Mucosa of descending colon (tissue), 3 donors: ENCODE results near the gene ZCCHC8. TPM values are rescaled to one million over a fixed set of nuclear protein-coding genes. Genes with fewer than 3 reads are reported as not detected.
A peak's percentile ranks its signal among the peaks of the same experiment; 100 is the strongest.
"Not testable (repeated sequence)": the region's sequence is repeated elsewhere in the genome, so short reads cannot be mapped to it uniquely, and the experiment has no call there.

Source experiments
- ATAC-seq: fragments of 200-7000 bp; cut with Tn5 transposase; one replicate; pipeline ENCODE4 v1.9.1; 2020; ENCODE audit warnings: mild to moderate bottlenecking, moderate library complexity
- DNase-seq, 3 donors: peaks; one replicate each; pipeline ENCODE4 v3.0.0-alpha.2; 2020
- H3K36me3 ChIP-seq: fragments of 200-600 bp; one replicate; pipeline ENCODE4 v1.8.0; 2021; ENCODE audit warnings: low read depth, mild to moderate bottlenecking
- H3K4me1 ChIP-seq: fragments of 200-600 bp; one replicate; pipeline ENCODE4 v1.8.0; 2021; ENCODE audit warnings: low read depth, mild to moderate bottlenecking
- H3K4me3 ChIP-seq: fragments of 200-600 bp; one replicate; pipeline ENCODE4 v1.8.0; 2021; ENCODE audit warnings: mild to moderate bottlenecking
- H3K9me3 ChIP-seq: fragments of 200-600 bp; one replicate; pipeline ENCODE4 v1.8.0; 2021; ENCODE audit warnings: mild to moderate bottlenecking
- intact Hi-C, 2 donors: fragments of 100-400 bp; cut with DNase I in 1 of 2; cut with micrococcal nuclease in 1 of 2; formaldehyde crosslinking; loops; one replicate each; pipeline versions ENCODE4 v1.11.0 to v1.11.1; 2022; cut with DNase I, micrococcal nuclease
- total RNA-seq, 3 donors: library from RNA; stranded (reverse); fragmentation: NEBNext Ultra II Directional in 2 of 3; extraction: Animal tissue kit (Norgen Biotek cat#: 25700) in 2 of 3; gene quantifications; one replicate each; pipeline versions ENCODE4 v1.2.1 to v1.2.4, GENCODE V29; 2021 to 2023
- TF ChIP-seq, protein P1 (sequence below): fragments of 200-600 bp; IDR thresholded peaks from one replicate; pipeline ENCODE4 v1.8.0; 2022; ENCODE audit warnings: antibody characterized with exemption, mild to moderate bottlenecking
- donor health status: DM: no; HTN: no; CAD: no; lungs with moderate emphysema.
- donor health status: DM: no; HTN: no; CAD: no.
- donor health status: DM: no; HTN: yes; CAD: no.

ZCCHC8 gene
- total RNA-seq, 3 donors from 2014 or later = 19.8 to 24.8 (median 23.1) TPM

- Histone ChIP-seq H3K36me3 (peaks cover 11% of the 10 kb centered on the region), H3K9me3 (no peaks in the 10 kb centered on the region), H3K4me3 (no peak overlapping the region), H3K4me1 (peaks cover 3% of the 10 kb centered on the region)
- TF ChIP-seq, protein P1, sequence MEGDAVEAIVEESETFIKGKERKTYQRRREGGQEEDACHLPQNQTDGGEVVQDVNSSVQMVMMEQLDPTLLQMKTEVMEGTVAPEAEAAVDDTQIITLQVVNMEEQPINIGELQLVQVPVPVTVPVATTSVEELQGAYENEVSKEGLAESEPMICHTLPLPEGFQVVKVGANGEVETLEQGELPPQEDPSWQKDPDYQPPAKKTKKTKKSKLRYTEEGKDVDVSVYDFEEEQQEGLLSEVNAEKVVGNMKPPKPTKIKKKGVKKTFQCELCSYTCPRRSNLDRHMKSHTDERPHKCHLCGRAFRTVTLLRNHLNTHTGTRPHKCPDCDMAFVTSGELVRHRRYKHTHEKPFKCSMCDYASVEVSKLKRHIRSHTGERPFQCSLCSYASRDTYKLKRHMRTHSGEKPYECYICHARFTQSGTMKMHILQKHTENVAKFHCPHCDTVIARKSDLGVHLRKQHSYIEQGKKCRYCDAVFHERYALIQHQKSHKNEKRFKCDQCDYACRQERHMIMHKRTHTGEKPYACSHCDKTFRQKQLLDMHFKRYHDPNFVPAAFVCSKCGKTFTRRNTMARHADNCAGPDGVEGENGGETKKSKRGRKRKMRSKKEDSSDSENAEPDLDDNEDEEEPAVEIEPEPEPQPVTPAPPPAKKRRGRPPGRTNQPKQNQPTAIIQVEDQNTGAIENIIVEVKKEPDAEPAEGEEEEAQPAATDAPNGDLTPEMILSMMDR = no peak
- DNase-seq (no peak), ATAC-seq (no peak)
- intact Hi-C loops = loop anchor here in 1 of 2 donors (5.0 kb wide), 1 partner anchor 76 kb away; no protein-coding TSS in a partner anchor
These were observed 27.0 kb downstream of the ZCCHC8 start for GRCh38 chr12:122473543-122474323.

DNA sequence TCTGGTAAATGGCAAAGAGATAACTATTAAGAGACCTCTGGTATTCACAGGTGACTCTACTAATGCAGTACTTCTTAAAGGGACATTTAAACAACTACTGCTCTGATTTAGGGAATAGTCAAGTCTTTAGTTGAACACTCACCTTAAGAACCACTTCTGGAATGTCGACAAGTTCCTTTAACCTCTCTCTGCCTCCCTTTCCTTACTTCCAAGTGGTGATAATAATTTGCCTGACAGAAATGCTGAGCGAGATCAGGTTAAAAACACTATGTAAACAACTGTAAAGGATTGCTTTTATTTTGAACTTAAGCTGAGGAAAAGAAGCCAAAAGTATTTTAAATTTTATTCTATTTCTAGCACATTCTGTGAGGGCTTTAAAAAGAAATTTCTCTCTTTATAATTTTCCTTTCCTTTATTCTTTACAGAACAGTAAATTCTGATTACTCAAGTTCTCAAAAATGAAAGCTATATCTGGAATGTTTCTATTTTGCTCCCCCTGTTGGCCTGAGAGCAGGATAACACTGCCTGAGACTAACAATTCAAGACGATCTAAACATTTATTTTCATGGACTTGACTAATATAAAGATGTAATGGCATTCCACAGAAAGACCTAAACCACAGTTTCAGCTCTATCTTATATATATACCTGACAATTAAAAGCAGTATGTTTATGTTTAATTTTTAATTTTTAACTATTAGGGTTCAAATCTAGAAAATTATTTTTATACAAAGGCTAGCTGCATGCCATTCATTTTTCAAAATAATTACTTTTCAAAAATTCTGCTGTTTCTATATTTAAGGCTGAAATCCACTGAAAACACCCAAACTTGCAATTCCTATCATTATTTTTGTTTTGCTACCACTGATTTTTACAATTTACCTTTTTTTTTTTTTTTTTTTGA, 29.2 kb downstream of the ZCCHC8 start:
- H3K4me3 ChIP-seq = no peak overlapping the region
- DNase-seq (no peak), ATAC-seq (peak; percentile 78)
- intact Hi-C loops = loop anchor here in 1 of 2 donors (5.0 kb wide), 1 partner anchor 74 kb away; no protein-coding TSS in a partner anchor
- peaks cover 6% of the 10 kb centered on the region for H3K36me3 ChIP-seq
- H3K9me3 ChIP-seq = no peaks in the 10 kb centered on the region
- TF ChIP-seq, protein P1 = peak; percentile 65
- peaks cover 3% of the 10 kb centered on the region for H3K4me1 ChIP-seq

DNA sequence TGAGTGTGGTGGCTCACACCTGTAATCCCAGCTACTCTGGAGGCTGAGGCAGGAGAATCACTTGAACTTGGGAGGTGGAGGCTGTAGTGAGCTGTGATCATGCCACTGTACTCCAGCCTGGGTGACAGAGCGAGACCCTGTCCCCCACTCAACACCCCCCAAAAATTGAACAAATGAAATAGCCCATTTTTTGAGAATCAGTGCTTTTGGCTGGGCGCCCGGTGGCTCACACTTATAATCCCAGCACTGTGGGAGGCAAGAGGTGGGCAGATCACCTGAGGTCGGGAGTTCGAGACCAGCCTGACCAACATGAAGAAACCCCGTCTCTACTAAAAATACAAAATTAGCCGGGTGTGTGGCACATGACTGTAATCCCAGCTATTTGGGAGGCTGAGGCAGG, 30.2 kb downstream of the ZCCHC8 start:
- not testable (repeated sequence) for DNase-seq

DNA sequence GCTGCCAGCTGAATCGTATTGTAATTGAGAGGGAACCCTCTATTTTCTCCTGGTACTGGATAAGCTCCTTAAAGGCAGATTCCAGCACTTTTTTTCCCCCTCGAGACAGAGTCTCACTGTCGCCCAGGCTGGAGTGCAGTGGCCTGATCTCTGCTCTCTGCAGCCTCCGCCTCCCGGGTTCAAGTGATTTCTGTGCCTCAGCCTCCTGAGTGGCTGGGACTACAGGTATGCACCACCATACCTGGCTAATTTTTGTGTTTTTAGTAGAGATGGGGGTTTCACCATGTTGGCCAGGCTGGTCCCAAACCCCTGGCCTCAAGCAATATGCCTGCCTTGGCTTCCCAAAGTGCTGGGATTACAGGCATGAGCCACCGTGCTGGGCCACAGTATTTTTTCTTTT, 30.9 kb downstream of the ZCCHC8 start:
- H3K4me1 ChIP-seq, H3K9me3 ChIP-seq, H3K4me3 ChIP-seq, DNase-seq, H3K36me3 ChIP-seq, ATAC-seq: not testable (repeated sequence)
- intact Hi-C loops = loop anchor here in 1 of 2 donors (5.0 kb wide), 1 partner anchor 73 kb away; no protein-coding TSS in a partner anchor

More for the DNA sequence above, 30.2 kb downstream of the ZCCHC8 start:
- not testable (repeated sequence) for H3K4me3 ChIP-seq, H3K9me3 ChIP-seq, H3K36me3 ChIP-seq, H3K4me1 ChIP-seq, ATAC-seq
- intact Hi-C loops = loop anchor here in 1 of 2 donors (5.0 kb wide), 1 partner anchor 73 kb away; no protein-coding TSS in a partner anchor

DNA sequence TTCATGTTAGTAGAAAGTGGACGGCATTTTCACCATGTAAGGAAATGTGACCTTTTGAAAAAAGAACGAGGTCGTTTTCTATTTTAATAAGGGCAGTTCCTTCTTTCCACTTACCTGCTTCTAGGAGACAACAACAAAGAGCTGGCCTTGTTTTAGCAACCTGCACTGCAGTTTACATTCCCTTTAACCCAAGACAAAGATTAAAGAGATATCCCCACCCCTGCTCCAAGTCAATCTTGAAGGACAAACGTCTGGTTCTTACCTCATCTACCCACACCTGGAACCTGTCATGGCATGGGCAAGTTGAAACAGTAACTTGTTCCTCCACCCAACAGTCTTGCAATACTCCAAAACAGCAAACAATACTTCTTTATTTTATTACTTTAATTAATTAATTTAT, 32.7 kb downstream of the ZCCHC8 start:
- H3K4me1 ChIP-seq = peaks cover 3% of the 10 kb centered on the region
- H3K36me3 ChIP-seq = no peaks in the 10 kb centered on the region
- no peaks in the 10 kb centered on the region for H3K9me3 ChIP-seq
- TF ChIP-seq, protein P1 = no peak
- DNase-seq (no peak), ATAC-seq (peak; percentile 37)
- intact Hi-C loops = no loop called here
- no peak overlapping the region for H3K4me3 ChIP-seq

- intact Hi-C loops, H3K4me1 ChIP-seq, H3K9me3 ChIP-seq, DNase-seq, H3K4me3 ChIP-seq, H3K36me3 ChIP-seq: not testable (repeated sequence)
- ATAC-seq = peak; percentile 89
These were observed 36.3 kb downstream of the ZCCHC8 start for GRCh38 chr12:122464317-122465042.
